Thyroid gland (tissue), 4 donors: Measurements from ENCODE around the gene ADAMTS13.

Experiments
- POLR2A ChIP-seq, 2 donors: fragments of 450-650 bp; IDR thresholded peaks; one replicate each; pipeline ENCODE4 v1.6.1; 2017; ENCODE audit warnings: antibody characterized with exemption in 2 of 2, mild to moderate bottlenecking in 2 of 2, moderate library complexity in 1 of 2
- TF ChIP-seq, protein P1 (sequence below), 6 experiments: fragments of 200-600 bp in 3 of 6; fragments of 450-650 bp in 3 of 6; sonication (generic) in 3 of 6; IDR thresholded peaks; one replicate each; pipeline ENCODE4 v1.5.1; 2016 to 2019; ENCODE audit warnings: antibody characterized with exemption in 6 of 6, mild to moderate bottlenecking in 2 of 6, inconsistent platforms in 1 of 6, moderate library complexity in 1 of 6

- TF ChIP-seq, protein P1, sequence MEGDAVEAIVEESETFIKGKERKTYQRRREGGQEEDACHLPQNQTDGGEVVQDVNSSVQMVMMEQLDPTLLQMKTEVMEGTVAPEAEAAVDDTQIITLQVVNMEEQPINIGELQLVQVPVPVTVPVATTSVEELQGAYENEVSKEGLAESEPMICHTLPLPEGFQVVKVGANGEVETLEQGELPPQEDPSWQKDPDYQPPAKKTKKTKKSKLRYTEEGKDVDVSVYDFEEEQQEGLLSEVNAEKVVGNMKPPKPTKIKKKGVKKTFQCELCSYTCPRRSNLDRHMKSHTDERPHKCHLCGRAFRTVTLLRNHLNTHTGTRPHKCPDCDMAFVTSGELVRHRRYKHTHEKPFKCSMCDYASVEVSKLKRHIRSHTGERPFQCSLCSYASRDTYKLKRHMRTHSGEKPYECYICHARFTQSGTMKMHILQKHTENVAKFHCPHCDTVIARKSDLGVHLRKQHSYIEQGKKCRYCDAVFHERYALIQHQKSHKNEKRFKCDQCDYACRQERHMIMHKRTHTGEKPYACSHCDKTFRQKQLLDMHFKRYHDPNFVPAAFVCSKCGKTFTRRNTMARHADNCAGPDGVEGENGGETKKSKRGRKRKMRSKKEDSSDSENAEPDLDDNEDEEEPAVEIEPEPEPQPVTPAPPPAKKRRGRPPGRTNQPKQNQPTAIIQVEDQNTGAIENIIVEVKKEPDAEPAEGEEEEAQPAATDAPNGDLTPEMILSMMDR (IDR thresholded peaks at IDR 0.05): no peak
- TF ChIP-seq POLR2A (IDR thresholded peaks at IDR 0.05): no peak
These were observed 73.4 kb downstream of the ADAMTS13 start for GRCh38 chr9:133495327-133496293.
